ENCODE data around the gene ANXA6. TPM values are rescaled to one million over a fixed set of nuclear protein-coding genes. Genes with fewer than 3 reads are reported as not detected.

Gene ANXA6
- total and polyA plus RNA-seq, 9 of the 15 experiments (the other 6 are each of a cell fraction or from before 2014, with no cell fraction given) = 0.70 to 13.2 (median 8.3) TPM

DNA sequence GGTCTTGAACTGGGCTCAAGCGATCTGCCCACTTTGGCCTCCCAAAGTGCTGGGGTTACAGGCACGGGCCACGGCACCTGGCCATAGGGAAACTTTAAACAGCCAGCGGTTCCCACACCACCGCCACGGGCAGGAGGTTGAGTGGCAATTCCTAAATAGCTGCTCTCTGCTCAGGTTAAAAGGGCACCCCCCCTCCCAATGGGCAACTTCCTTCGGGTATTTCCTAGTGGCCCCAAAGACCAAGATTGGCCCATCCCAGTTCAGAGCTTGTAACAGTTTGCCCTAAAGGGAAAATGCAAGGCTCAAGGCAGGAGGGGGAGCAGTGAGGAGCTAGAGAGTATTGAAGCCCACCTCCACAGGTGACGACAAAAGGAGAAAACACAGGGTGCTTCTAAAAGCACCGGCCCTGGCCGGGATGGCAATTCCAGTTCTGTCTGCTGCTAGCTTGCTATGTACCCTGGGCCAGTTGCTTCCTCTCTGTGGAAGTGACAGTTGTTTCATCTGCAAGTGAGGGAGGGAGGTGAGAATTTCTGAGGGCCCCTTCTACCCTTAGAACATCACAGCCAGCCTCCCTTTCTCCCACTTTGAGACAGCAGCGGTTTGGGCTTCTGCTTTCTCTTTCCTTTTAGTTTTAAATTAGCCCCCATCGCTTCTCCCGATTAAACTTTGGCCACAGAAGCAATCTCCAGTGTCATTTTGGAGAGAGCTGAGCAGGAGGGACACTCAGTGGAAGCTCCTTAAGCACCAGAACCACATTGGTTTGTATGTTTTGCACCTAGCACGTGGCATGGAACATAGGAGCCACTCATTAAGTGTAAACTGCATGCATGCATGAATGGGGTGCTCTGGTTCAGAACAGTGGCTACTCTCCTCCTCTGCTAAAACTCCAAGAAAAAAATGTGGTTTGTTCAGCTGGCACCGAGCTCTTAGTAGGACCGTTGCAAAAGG is 59.5 kb downstream of the ANXA6 start:
- no peaks in the 10 kb centered on the region for H3K9me1 ChIP-seq (ENCODE audit: control insufficient read depth, insufficient read depth, low read length)
- no peak overlapping the region for H3K4me2 ChIP-seq (ENCODE audit: insufficient read depth, low read length)
- H3K27me3 ChIP-seq (ENCODE audit: control insufficient read depth in 2 of 2, insufficient read depth in 2 of 2, low read length in 2 of 2) = no peaks in the 10 kb centered on the region
- ATAC-seq (no peak), DNase-seq (ENCODE audit: extremely low read depth in 1 of 4, low spot score in 3 of 4) (no peak), FAIRE-seq (no peak)
- no peaks in the 10 kb centered on the region for H4K20me1 ChIP-seq (replicated peaks; ENCODE audit: control insufficient read depth, insufficient read depth, low read length)
- H3K4me3 ChIP-seq = no peak overlapping the region
- ChIA-PET POLR2A (interaction anchor here (0.6 to 2.4 kb wide), 8 partner anchors 8 to 380 kb away, joined by 3 to 11 read pairs (median 3); no protein-coding TSS in a partner anchor), CTCF (ENCODE audit: low intra/inter-chr PET ratio) (no interaction called here)
- 58% methylated on average over 12 of the region's 16 CpGs for WGBS (ENCODE audit: insufficient coverage, low coverage, missing lambda C conversion rate)
- H3K79me2 ChIP-seq (ENCODE audit: control insufficient read depth, insufficient read depth, low read length) = no peaks in the 10 kb centered on the region
- peaks cover 44 to 74% of the 10 kb centered on the region in 2 experiments for H3K4me1 ChIP-seq (replicated peaks in 1 of 2; ENCODE audit: control insufficient read depth in 2 of 2, insufficient read depth in 2 of 2, low read length in 2 of 2)
- peak overlapping the region; percentile 57 for H2AFZ ChIP-seq (ENCODE audit: low read depth, low read length)
- no peak overlapping the region for H3K9ac ChIP-seq (ENCODE audit: insufficient read depth in 1 of 2, low read depth in 2 of 2, low read length in 2 of 2)
- in situ Hi-C loops (cut with MboI) (no loop called here), intact Hi-C loops (cut with micrococcal nuclease) (no loop called here)
- no peaks in the 10 kb centered on the region for H3K36me3 ChIP-seq (ENCODE audit: control insufficient read depth, insufficient read depth, low read length)
- TF ChIP-seq POLR2B (IDR thresholded peaks at IDR 0.05; ENCODE audit: low read depth, partially characterized antibody) (no peak), L3MBTL2 (IDR thresholded peaks at IDR 0.05) (0 out of 2 replicates have a peak, but pooled peaks have one; percentile 32)
- BruUV-seq (replicated peaks) = no TSS peak
- H3K27ac ChIP-seq (ENCODE audit: extremely low read depth, low read depth, low read length) = no peak overlapping the region
- no peaks in the 10 kb centered on the region for H3K9me3 ChIP-seq (replicated peaks; ENCODE audit: control insufficient read depth, insufficient read depth, low read depth, low read length)

DNA sequence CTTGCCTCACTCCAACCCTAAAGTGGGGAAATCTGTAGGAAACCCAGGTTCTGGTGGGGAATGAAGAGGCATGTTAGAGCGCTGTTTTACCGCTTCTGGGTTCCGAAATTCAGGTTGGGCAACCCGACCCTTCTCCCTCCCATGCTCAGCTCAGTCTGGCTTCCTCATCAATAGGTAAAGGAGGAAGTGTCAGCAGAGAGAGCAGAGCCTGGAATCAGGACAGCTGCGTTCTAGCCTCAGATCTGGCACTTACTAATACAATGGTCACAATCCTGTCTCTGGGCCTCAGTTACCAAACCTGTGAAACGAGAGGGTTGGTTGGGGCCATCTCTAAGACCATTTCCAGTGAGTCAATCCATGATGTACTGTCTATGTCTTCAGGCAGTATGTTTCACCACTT is 60.5 kb downstream of the ANXA6 start:
- no peaks in the 10 kb centered on the region for H4K20me1 ChIP-seq (replicated peaks; ENCODE audit: control insufficient read depth, insufficient read depth, low read length)
- intact Hi-C loops (cut with micrococcal nuclease) = no loop called here
- no peaks in the 10 kb centered on the region for H3K79me2 ChIP-seq (ENCODE audit: control insufficient read depth, insufficient read depth, low read length)
- in situ Hi-C loops (cut with MboI) = no loop called here
- H3K9me1 ChIP-seq (ENCODE audit: control insufficient read depth, insufficient read depth, low read length) = no peaks in the 10 kb centered on the region
- H2AFZ ChIP-seq (ENCODE audit: low read depth, low read length) = 0 out of 2 replicates have a peak overlapping the region, but pooled peaks have one; percentile 13
- POLR2A ChIA-PET = interaction anchor here (0.6 to 1.5 kb wide), 2 partner anchors 10 to 70 kb away, joined by 4 to 6 read pairs; no protein-coding TSS in a partner anchor
- no peak overlapping the region for H3K9ac ChIP-seq (ENCODE audit: insufficient read depth in 1 of 2, low read depth in 2 of 2, low read length in 2 of 2)
- TF ChIP-seq XRCC5 (IDR thresholded peaks at IDR 0.05; ENCODE audit: low read depth, low read length) = no peak
- TF ChIP-seq, protein P1, sequence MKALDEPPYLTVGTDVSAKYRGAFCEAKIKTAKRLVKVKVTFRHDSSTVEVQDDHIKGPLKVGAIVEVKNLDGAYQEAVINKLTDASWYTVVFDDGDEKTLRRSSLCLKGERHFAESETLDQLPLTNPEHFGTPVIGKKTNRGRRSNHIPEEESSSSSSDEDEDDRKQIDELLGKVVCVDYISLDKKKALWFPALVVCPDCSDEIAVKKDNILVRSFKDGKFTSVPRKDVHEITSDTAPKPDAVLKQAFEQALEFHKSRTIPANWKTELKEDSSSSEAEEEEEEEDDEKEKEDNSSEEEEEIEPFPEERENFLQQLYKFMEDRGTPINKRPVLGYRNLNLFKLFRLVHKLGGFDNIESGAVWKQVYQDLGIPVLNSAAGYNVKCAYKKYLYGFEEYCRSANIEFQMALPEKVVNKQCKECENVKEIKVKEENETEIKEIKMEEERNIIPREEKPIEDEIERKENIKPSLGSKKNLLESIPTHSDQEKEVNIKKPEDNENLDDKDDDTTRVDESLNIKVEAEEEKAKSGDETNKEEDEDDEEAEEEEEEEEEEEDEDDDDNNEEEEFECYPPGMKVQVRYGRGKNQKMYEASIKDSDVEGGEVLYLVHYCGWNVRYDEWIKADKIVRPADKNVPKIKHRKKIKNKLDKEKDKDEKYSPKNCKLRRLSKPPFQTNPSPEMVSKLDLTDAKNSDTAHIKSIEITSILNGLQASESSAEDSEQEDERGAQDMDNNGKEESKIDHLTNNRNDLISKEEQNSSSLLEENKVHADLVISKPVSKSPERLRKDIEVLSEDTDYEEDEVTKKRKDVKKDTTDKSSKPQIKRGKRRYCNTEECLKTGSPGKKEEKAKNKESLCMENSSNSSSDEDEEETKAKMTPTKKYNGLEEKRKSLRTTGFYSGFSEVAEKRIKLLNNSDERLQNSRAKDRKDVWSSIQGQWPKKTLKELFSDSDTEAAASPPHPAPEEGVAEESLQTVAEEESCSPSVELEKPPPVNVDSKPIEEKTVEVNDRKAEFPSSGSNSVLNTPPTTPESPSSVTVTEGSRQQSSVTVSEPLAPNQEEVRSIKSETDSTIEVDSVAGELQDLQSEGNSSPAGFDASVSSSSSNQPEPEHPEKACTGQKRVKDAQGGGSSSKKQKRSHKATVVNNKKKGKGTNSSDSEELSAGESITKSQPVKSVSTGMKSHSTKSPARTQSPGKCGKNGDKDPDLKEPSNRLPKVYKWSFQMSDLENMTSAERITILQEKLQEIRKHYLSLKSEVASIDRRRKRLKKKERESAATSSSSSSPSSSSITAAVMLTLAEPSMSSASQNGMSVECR (CRISPR knock-in tag; IDR thresholded peaks at IDR 0.05) = no peak
- peak; percentile 61; the same call in 1 of the 2 replicates for TF ChIP-seq SPI1 (IDR thresholded peaks at IDR 0.05; ENCODE audit: borderline replicate concordance, low read depth, low read length)
- TF ChIP-seq, protein P2, sequence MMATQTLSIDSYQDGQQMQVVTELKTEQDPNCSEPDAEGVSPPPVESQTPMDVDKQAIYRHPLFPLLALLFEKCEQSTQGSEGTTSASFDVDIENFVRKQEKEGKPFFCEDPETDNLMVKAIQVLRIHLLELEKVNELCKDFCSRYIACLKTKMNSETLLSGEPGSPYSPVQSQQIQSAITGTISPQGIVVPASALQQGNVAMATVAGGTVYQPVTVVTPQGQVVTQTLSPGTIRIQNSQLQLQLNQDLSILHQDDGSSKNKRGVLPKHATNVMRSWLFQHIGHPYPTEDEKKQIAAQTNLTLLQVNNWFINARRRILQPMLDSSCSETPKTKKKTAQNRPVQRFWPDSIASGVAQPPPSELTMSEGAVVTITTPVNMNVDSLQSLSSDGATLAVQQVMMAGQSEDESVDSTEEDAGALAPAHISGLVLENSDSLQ (IDR thresholded peaks at IDR 0.05) = no peak
- no peak for TF ChIP-seq CAMTA2 (CRISPR knock-in tag; conservative IDR thresholded peaks at IDR 0.05)
- TF ChIP-seq FOXK1 (CRISPR knock-in tag; IDR thresholded peaks at IDR 0.05; ENCODE audit: borderline replicate concordance) = no peak
- FAIRE-seq (no peak), ATAC-seq (no peak), DNase-seq (ENCODE audit: extremely low read depth in 1 of 4, low spot score in 3 of 4) (no peak)
- no TSS peak for BruUV-seq (replicated peaks)
- no peak overlapping the region for H3K27ac ChIP-seq (ENCODE audit: extremely low read depth, low read depth, low read length)
- no peak overlapping the region for H3K4me3 ChIP-seq
- H3K4me1 ChIP-seq (replicated peaks in 1 of 2; ENCODE audit: control insufficient read depth in 2 of 2, insufficient read depth in 2 of 2, low read length in 2 of 2) = peaks cover 44 to 74% of the 10 kb centered on the region in 2 experiments
- no peaks in the 10 kb centered on the region for H3K36me3 ChIP-seq (ENCODE audit: control insufficient read depth, insufficient read depth, low read length)
- WGBS (ENCODE audit: insufficient coverage, low coverage, missing lambda C conversion rate) = 80% methylated on average over 6 of the region's 6 CpGs
- no peak overlapping the region for H3K4me2 ChIP-seq (ENCODE audit: insufficient read depth, low read length)
- CTCF ChIA-PET (ENCODE audit: low intra/inter-chr PET ratio) = no interaction called here
- no peaks in the 10 kb centered on the region for H3K27me3 ChIP-seq (ENCODE audit: control insufficient read depth in 2 of 2, insufficient read depth in 2 of 2, low read length in 2 of 2)
- no peaks in the 10 kb centered on the region for H3K9me3 ChIP-seq (replicated peaks; ENCODE audit: control insufficient read depth, insufficient read depth, low read depth, low read length)
